ENCODE data around the gene GPC3. TPM values are rescaled to one million over a fixed set of nuclear protein-coding genes. Genes with fewer than 3 reads are reported as not detected.
"Not testable (repeated sequence)": the region's sequence is repeated elsewhere in the genome, so short reads cannot be mapped to it uniquely, and the experiment has no call there.

The GPC3 gene
- total RNA-seq, 4 donors from 2014 or later = 1.2 to 13.3 (median 8.0) TPM

DNA sequence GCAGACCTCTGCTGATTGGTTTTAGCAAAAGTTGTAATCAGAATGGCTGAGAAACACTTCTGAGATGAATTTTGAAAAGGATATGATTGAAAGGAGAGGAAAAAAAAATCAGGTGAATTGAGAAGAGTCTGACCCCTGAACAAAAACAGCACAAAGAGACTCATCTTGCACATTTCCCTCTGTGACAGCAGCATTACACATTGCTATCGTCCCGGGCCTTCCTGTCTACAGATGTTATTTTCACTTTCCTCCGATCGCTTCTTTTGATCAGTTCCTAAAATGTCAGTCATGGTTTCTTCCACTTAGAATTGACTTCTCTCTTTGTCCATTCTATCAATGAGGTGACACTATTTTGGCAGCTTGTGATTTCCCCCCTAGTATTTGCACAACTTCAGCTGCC, 262.6 kb downstream of the GPC3 start:
- TF ChIP-seq, protein P1, sequence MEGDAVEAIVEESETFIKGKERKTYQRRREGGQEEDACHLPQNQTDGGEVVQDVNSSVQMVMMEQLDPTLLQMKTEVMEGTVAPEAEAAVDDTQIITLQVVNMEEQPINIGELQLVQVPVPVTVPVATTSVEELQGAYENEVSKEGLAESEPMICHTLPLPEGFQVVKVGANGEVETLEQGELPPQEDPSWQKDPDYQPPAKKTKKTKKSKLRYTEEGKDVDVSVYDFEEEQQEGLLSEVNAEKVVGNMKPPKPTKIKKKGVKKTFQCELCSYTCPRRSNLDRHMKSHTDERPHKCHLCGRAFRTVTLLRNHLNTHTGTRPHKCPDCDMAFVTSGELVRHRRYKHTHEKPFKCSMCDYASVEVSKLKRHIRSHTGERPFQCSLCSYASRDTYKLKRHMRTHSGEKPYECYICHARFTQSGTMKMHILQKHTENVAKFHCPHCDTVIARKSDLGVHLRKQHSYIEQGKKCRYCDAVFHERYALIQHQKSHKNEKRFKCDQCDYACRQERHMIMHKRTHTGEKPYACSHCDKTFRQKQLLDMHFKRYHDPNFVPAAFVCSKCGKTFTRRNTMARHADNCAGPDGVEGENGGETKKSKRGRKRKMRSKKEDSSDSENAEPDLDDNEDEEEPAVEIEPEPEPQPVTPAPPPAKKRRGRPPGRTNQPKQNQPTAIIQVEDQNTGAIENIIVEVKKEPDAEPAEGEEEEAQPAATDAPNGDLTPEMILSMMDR (IDR thresholded peaks at IDR 0.05) = no peak
- TF ChIP-seq EP300 (IDR thresholded peaks at IDR 0.05) (no peak), POLR2AphosphoS5 (IDR thresholded peaks at IDR 0.05) (no peak), POLR2A (IDR thresholded peaks at IDR 0.05; ENCODE audit: low read depth) (no peak)
- 70% methylated on average over 4 of the region's 4 CpGs for WGBS
- intact Hi-C loops (cut with DNase I) = no loop called here

DNA sequence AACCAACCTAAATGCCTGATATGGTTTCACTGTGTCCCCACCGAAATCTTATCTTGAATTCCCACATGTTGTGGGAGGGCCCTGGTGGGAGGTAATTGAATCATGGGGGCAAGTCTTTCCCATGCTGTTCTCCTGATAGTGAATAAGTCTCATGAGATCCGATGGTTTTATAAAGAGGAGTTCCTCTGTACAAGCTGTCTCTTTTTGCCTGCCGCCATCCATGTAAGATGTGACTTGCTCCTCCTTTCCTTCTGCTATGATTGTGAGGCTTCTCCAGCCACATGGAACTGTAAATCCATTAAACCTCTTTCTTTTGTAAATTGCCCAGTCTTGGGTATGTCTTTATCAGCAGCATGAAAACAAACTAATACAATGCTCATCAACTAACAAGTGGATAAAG, 265.1 kb downstream of the GPC3 start:
- intact Hi-C loops (cut with DNase I); DNase-seq (ENCODE audit: extremely low spot score); H3K4me3 ChIP-seq; H3K9me3 ChIP-seq; H3K27ac ChIP-seq (replicated peaks in 1 of 4); H3K4me1 ChIP-seq; H3K27me3 ChIP-seq; H3K36me3 ChIP-seq: not testable (repeated sequence)
- WGBS = 90% methylated on average over 3 of the region's 3 CpGs

More for the DNA sequence above, 262.6 kb downstream of the GPC3 start:
- Histone ChIP-seq H3K27ac (replicated peaks in 1 of 4) (no peak overlapping the region), H3K4me3 (no peak overlapping the region), H3K27me3 (no peaks in the 10 kb centered on the region), H3K36me3 (no peaks in the 10 kb centered on the region), H3K4me1 (no peaks in the 10 kb centered on the region), H3K9me3 (no peaks in the 10 kb centered on the region)
- DNase-seq (ENCODE audit: extremely low spot score) = no peak

DNA sequence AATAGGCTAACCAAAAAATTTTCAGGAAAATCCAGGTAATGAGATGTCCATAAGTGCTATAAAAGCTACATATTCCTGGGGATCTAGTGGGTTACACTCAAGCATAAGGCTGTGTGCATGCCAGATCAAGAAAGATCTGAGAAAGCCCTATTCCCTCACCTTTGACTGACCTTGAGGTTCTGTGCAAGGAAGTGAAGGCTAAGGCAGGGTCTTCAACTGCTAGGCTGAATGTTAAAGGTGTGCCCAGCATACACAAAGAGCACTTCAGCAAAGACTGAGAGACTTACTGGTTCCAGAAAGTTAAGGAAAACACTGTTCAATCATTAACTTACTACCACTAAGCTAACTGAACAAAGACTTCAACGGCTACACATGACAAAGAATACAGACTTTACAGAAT, 269.7 kb downstream of the GPC3 start:
- 87% methylated on average over 1 of the region's 1 CpG for WGBS
- Histone ChIP-seq H3K36me3 (no peaks in the 10 kb centered on the region), H3K27me3 (peaks cover 0 to 5% (median 0%) of the 10 kb centered on the region in 4 donors), H3K27ac (replicated peaks in 1 of 4) (no peak overlapping the region), H3K4me1 (no peaks in the 10 kb centered on the region), H3K9me3 (peaks cover 0 to 3% (median 0%) of the 10 kb centered on the region in 4 donors), H3K4me3 (no peak overlapping the region)
- intact Hi-C loops (cut with DNase I) = no loop called here
- DNase-seq (ENCODE audit: extremely low spot score) = no peak
- TF ChIP-seq POLR2A (IDR thresholded peaks at IDR 0.05; ENCODE audit: low read depth) (no peak), EP300 (IDR thresholded peaks at IDR 0.05) (no peak), POLR2AphosphoS5 (IDR thresholded peaks at IDR 0.05) (no peak)
- TF ChIP-seq, protein P1 (IDR thresholded peaks at IDR 0.05) = no peak

DNA sequence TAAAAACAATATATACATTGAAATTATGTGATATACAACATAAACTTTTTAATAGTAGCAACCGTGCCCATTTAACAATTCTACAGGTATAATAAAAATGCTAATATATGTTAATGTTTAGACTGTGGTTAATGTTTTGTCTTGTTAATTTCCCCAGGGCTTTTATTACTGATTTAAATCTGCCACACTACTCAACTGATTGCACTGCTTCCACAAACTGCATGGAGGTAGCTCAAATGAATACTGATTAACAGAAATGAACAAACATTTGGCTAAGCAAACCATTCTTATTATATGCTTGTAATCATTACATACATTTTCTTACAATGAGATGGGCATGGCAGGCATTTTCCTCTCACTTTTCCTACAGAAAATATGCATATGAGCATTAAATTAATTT, 275.9 kb downstream of the GPC3 start:
- no peaks in the 10 kb centered on the region for H3K4me1 ChIP-seq
- no peak overlapping the region for H3K4me3 ChIP-seq
- H3K36me3 ChIP-seq = no peaks in the 10 kb centered on the region
- no peak for DNase-seq (ENCODE audit: extremely low spot score)
- TF ChIP-seq, protein P1 (IDR thresholded peaks at IDR 0.05) = no peak
- TF ChIP-seq EP300 (IDR thresholded peaks at IDR 0.05) (no peak), POLR2A (IDR thresholded peaks at IDR 0.05; ENCODE audit: low read depth) (no peak), POLR2AphosphoS5 (IDR thresholded peaks at IDR 0.05) (no peak)
- no peaks in the 10 kb centered on the region for H3K9me3 ChIP-seq
- intact Hi-C loops (cut with DNase I) = no loop called here
- 64% methylated on average over 1 of the region's 1 CpG for WGBS
- no peaks in the 10 kb centered on the region for H3K27me3 ChIP-seq
- H3K27ac ChIP-seq (replicated peaks in 1 of 4) = no peak overlapping the region

DNA sequence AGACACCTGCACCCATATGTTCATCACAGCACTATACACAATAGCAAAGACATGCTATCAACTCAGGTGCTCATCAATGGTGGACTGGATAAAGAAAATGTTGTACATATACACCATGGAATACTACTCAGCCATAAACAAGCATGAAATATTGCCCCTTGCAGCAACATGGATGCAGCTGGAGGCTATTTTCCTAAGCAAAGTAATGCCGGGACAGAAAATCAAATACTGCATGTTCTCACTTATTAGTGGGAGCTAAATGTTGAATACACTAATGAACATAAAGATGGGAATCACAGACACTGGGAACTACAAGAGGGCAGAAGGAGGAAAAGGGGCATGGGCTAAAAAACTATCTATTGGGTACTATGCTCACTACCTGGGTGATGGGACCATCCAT, 278.5 kb downstream of the GPC3 start:
- no peak overlapping the region for H3K4me3 ChIP-seq
- no peak for TF ChIP-seq EP300 (IDR thresholded peaks at IDR 0.05)
- no peak for TF ChIP-seq POLR2AphosphoS5 (IDR thresholded peaks at IDR 0.05)
- WGBS = 100% methylated on average over 1 of the region's 1 CpG
- H3K27me3 ChIP-seq = no peaks in the 10 kb centered on the region
- DNase-seq (ENCODE audit: extremely low spot score) = no peak
- no peaks in the 10 kb centered on the region for H3K36me3 ChIP-seq
- no peak overlapping the region for H3K27ac ChIP-seq (replicated peaks in 1 of 4)
- no peaks in the 10 kb centered on the region for H3K4me1 ChIP-seq
- intact Hi-C loops (cut with DNase I) = no loop called here
- H3K9me3 ChIP-seq = no peaks in the 10 kb centered on the region

DNA sequence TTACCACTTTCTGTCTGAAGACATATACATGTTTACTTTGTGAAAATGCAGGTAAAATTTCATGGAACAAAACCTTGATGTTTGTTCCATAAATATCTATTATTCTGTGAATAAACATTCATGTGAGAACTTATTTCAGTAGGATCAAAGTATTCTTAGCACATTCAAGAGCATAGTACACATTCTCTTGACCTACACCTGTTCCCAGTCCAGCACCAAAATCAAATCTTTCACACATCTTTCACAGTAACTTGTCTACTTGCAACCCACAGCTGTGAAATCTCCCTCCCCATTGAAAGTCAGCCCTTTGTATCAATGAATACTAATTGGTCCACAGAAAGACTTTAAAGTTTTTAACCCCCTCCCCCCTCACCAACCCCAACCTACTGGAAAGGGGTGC, 283.2 kb downstream of the GPC3 start:
- H3K36me3 ChIP-seq = no peaks in the 10 kb centered on the region

More for the DNA sequence above, 283.2 kb downstream of the GPC3 start:
- intact Hi-C loops (cut with DNase I) = no loop called here
- Histone ChIP-seq H3K4me1 (no peaks in the 10 kb centered on the region), H3K27ac (replicated peaks in 1 of 4) (no peak overlapping the region), H3K9me3 (no peaks in the 10 kb centered on the region), H3K4me3 (no peak overlapping the region), H3K27me3 (peaks cover 0 to 4% (median 0%) of the 10 kb centered on the region in 4 donors)
- TF ChIP-seq POLR2AphosphoS5 (IDR thresholded peaks at IDR 0.05) (no peak), EP300 (IDR thresholded peaks at IDR 0.05) (no peak), POLR2A (IDR thresholded peaks at IDR 0.05; ENCODE audit: low read depth) (no peak)
- TF ChIP-seq, protein P1 (IDR thresholded peaks at IDR 0.05) = no peak
- no peak for DNase-seq (ENCODE audit: extremely low spot score)

Data from esophagus muscularis mucosa (tissue), 4 donors.